Neural progenitor cell (in vitro differentiated cells): ENCODE results near the gene MORN4.

ENCODE experiments used
- CTCF ChIP-seq: fragments of 200-600 bp; sonication (generic); IDR thresholded peaks from 2 replicates; pipeline ENCODE4 v1.5.1; 2017; ENCODE audit warnings: antibody characterized with exemption, mild to moderate bottlenecking
- EZH2 ChIP-seq: fragments of 200-600 bp; sonication (generic); IDR thresholded peaks from 2 replicates; pipeline ENCODE4 v1.6.1; 2017; ENCODE audit warnings: antibody characterized with exemption, mild to moderate bottlenecking, moderate library complexity
- EZH2phosphoT487 ChIP-seq: fragments of 200-600 bp; sonication (generic); IDR thresholded peaks from 2 replicates; pipeline ENCODE4 v1.6.1; 2017; ENCODE audit warnings: antibody characterized with exemption

DNA sequence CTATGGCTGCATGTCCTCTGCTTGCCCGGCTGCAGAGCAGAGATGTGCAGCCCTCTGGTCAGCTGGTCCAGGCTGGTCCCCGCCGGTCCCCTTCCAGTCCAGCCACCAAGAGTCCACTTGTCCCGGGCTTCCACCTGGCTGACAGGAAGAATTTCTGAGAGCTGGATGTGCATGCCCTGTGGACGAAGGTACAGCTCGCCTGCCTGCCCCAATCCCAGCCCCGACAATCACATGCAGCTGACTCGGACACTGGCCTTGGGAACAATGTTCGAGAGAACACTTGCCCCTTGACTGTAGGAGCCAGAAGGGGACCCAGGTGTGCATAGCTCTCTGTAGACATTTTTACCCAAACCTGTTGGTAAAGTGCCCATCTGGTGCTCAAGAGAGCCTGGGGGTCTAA, 41.9 kb upstream of the MORN4 start:
- TF ChIP-seq CTCF: no peak
- no peak for TF ChIP-seq EZH2
- TF ChIP-seq EZH2phosphoT487: no peak
